Stimulated activated CD4-positive, alpha-beta T cell treated with anti-CD3 and anti-CD28 coated beads, Interleukin-4, amount 100 ng/mL, for 1 hour (primary cell): Measurements from ENCODE around the gene OR1S2.
"Not testable (repeated sequence)": the region's sequence is repeated elsewhere in the genome, so short reads cannot be mapped to it uniquely, and the experiment has no call there.

Experiments used
- DNase-seq: peaks from one replicate; pipeline ENCODE4 v3.0.0-alpha.2; 2020

The OR1S2 gene, protein sequence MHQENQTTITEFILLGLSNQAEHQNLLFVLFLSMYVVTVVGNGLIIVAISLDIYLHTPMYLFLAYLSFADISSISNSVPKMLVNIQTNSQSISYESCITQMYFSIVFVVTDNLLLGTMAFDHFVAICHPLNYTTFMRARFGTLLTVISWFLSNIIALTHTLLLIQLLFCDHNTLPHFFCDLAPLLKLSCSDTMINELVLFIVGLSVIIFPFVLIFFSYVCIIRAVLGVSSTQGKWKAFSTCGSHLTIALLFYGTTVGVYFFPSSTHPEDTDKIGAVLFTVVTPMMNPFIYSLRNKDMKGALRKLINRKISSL

DNA sequence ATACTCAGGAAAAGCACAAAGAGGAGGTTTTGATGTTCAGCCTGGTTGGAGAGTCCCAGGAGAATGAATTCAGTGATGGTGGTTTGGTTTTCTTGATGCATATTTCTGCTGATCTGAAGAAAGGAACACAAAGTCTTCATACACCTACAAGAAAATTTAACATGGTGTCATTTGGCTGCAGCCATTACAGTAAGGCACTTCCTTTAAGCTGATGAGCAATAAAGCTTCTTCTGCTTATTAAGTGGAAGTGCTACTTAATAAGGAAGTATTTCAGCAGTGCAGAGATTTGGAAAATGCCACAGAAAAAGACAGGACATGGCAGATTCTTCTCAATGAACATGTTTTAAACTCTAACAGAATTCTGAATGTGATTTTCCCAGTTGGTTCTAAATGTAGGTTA, at the start of gene OR1S2:
Gene OR1S2 (minus strand): TSS at position 101 of the 400 bp plus-strand sequence. CDS start 0 bp downstream, at position 101.
- no peak for DNase-seq

DNA sequence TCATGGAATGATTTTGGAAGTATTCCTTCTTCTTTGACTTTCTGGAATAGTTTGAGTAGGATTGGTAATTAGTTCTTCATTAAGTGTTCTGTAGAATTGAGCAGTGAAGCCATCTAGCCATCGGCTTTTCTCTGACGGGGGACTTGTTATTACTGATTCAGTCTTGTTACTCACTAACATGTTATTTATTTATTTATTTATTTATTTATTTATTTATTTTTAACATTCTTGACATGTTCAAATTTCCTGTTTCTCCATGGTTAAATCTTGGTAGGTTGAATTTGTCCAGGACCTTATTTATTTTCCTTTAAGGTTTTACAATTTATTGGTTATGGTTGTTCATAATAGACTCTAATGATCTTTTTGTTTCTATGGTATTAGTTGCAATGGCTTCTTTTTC, 40.0 kb upstream of the OR1S2 start:
- no peak for DNase-seq

DNA sequence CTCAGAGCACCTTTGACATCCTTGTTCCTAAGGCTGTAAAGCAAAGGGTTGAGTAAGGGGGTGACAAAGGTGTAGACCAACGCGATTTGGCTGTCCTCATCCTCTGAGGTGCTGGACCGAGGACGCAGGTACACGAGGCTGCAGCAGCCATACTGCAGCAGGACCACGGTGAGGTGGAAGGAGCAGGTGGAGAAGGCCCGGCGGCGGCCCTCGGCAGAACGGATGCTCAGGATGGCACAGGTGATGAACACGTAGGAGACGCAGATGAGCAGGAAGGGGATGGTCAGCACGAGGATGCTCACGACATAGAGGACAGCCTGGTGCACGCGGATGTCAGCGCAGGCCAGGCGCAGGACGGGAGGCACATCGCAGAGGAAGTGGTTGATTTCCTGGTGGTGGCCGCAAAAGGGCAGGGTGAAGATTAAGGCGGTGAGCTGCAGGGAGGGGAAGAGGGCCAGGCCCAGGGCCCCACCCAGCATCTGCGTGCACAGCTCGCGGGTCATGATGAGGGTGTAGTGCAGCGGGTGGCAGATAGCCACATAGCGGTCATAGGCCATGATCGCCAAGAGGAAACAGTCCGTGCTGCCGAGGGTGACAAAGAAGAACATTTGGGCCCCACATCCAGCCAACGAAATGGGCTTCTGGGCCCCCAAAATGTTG, 24.1 kb upstream of the OR1S2 start:
- no peak for DNase-seq

DNA sequence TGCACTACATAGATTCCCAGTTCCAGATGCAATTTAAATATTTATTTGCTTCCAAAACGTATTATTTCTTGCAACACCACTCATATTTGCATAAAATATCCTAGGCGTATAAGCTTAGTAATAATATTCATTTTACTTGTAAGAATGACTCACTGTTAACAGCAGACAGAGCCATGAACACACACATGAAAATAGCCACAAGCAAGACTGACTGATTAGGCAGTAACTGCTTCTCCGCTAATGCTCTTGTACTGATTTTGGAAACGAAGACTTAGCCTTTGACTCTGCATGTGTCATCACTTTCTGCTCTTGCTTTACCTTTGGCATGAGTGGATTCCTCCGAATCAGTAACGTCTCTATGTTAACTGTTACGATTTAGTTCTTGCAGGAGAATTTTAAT, 18.8 kb upstream of the OR1S2 start:
- DNase-seq: no peak

DNA sequence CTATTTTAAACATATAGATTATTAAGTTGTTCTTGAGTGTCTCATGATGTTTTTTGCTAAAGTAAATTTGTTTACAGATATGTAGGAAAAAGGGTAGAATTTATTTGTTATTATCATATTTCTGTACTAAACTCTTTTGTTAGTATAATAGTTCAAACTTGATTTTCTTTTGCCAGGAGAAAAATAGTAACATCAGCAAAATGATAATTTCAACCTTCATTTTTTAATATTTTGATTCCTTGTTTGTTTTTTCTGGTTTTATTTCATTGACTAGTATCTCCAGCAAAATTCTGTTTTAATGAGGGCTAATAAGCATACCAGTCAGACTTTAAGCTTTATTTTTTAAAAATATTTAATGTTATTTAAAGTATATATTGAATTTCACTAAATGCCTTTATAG, 12.5 kb upstream of the OR1S2 start:
- DNase-seq: no peak

DNA sequence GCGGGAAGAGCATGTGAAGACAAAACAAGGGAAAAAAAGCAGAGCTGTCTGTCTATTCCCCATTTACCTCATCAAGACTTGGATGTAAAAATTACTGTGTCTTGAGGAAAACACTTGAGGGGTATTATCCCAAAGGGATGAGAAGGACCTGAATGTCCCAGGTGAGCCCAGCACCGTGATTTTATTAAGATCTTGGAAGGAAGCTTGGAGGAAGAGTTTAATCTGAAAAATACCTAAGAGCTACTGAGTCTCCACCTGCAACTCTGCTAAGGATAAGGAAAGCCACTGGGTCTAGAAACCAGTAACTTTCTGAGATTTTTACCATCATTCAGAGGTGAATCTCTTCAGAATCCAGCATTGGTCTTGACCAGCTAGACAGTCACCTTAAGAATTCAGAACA, 8.5 kb upstream of the OR1S2 start, which contains the start of gene OR1S1:
Gene OR1S1 (plus strand): TSS at position 301 of the 400 bp plus-strand sequence.
- DNase-seq: not testable (repeated sequence)

DNA sequence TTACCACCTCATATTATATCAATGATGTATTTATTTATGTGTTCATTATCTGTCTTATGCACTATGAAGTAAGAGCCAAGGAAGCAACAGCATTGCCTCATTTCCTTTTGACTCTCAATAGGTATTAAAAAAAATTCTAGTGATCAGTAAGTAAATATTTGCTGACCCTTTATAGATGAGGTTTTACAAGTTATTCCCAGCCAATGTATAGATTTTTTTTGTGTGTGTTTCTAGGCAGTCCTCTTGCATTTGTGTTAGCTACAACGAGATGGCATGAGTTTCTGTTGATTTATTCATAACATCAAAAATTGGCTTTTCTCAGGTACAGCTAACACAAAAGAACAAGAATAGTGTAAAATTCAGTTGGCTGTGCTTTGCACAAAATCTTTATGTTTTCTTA, 4.7 kb downstream of the OR1S2 start:
- no peak for DNase-seq

DNA sequence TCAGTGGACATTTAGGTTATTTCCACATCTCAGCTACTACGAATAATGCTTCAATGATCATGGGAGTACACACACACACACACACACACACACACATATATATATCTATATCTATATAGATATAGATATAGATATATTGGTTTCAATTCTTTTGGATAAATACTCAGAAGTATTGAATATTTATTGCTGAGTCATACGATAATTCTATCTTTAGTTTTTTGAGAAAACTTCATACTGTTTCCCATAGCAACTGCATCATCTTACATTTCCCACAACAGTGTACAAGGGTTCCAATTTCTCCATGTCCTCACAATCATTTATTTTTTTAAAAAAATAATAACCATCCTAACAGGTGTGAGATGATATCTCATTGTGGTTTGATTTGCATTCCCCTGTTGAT, 8.0 kb downstream of the OR1S2 start:
- no peak for DNase-seq

DNA sequence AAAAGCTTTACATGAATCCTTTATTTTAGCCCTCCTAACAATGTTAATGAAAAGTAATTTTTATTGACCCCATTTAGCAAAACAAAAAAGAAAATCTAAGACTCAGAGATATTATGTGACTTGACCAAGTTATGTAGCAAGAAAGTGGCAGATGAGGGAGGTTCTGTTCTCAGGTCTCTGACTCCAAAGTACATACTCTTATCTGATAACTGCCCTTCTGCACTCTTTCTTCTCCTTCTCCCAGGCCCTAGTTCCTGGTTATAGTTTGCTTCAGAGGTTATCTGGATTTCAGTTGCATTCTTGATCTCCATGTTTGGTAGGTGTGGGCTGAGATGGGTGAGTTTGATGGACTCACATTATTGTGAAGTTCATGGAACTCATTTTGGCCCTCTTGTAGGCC, 10.6 kb downstream of the OR1S2 start:
- DNase-seq: no peak

DNA sequence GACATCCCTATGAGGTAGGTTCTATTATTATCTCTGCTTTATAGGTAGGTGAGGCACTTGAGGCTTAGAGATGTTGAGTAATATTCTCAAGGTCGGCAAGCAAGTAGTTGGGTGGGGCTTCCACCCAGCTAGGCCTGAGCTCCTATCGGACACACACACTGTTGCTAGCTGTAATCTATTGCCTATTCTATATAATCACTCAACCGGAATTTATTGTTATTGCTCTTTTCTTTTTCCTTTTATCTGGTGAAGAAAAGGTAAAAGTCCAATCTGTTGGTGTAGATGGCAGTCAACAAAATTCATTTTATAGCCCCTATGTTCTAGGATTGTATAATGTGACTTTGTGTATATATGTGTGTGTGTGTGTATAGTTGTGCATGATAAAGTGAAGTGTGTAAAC, 11.7 kb downstream of the OR1S2 start:
- DNase-seq: no peak

DNA sequence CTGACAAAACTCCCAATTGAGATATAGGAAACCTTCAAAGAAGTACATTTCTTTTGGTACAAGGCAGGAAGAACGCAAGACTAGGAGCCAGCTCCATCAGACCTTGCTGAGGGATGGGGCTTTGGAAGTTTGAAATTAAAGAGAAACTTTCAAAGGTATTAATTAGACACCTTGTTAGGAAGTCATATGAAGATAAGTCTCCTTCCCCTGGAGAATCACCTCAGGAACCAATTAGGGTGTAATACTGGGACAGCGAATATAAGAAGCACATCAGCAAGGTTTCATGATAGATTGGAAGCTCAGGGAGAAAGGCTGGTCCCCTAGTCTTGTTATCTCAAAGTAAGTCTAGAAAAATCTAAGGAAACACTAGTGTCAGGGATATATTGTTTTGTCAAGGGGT, 15.2 kb downstream of the OR1S2 start, which contains the start of gene OR9Q2:
Gene OR9Q2 (plus strand): TSS at position 301 of the 400 bp plus-strand sequence. CDS start 1,421 bp downstream, outside the sequence.
- no peak for DNase-seq

DNA sequence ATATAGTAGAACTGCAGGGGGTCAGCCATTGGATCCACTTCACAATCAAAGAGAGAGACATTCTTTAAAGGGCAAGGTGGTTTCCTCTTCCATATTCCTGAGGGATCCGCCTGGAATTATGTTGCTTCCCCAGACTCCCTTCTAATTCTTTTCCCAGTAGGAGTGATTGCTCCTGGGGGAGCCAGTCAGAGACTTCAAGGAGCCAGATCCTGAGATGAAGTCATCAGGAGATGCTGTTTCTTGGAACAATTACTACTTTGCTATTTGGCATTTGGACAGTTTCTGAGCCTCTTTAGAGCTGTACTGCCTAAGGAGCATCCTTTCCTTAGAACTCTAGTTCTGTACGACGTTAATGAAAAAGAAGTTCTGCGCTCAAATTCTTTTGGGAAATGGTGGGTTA, 17.0 kb downstream of the OR1S2 start:
- no peak for DNase-seq

DNA sequence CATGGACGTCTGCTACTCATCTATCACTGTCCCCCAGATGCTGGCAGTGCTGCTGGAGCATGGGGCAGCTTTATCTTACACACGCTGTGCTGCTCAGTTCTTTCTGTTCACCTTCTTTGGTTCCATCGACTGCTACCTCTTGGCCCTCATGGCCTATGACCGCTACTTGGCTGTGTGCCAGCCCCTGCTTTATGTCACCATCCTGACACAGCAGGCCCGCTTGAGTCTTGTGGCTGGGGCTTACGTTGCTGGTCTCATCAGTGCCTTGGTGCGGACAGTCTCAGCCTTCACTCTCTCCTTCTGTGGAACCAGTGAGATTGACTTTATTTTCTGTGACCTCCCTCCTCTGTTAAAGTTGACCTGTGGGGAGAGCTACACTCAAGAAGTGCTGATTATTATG, 24.3 kb downstream of the OR1S2 start:
- DNase-seq: no peak

DNA sequence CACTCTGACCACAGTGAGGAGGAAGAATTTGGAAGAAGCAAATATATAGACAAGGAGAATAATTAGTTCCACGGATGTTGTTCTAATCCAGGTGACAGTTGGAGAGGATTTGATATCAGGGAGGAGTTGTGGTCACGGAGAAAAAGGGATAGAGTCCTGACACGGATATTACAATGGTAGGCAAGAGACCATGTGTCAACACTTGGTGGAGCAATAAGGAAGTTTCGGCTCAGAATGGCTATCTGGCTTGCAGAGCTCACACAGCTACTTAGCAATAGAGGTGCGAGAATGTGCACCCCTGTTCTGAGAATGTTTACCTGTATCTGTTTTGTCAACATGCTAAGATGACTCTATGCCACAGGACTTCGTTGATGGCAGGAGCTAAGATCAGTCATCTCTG, 25.5 kb downstream of the OR1S2 start:
- no peak for DNase-seq

DNA sequence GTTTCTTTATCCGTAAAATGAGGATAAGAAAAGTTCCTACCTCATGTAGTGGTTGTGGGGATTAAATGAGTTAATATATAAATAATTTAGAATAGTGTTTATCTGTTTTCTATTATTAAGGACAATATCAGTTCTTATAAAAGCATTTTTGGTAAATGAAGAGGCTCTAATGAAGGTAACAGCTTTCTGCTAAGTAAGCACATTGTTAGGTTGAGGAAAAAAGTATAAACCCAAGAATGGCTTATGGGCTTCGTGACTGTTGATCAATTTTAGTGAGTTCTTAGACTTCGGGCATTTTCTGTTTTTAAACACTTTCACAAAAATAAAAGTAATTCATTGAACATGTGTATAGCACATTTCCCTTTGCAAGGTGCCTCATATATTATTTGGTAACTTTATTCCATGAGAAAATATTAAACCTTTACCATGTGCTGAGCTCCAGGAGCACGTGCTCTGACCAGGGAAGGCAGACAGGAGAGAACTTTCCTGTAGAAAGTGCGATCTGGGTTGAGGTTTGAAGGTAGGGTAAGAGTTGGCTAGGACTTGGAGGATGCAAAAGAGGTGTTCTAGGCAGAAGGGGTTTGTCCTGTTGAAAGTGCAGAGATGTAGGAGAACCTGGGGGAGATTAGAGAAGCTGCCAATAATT, 26.4 kb downstream of the OR1S2 start:
- DNase-seq: no peak

DNA sequence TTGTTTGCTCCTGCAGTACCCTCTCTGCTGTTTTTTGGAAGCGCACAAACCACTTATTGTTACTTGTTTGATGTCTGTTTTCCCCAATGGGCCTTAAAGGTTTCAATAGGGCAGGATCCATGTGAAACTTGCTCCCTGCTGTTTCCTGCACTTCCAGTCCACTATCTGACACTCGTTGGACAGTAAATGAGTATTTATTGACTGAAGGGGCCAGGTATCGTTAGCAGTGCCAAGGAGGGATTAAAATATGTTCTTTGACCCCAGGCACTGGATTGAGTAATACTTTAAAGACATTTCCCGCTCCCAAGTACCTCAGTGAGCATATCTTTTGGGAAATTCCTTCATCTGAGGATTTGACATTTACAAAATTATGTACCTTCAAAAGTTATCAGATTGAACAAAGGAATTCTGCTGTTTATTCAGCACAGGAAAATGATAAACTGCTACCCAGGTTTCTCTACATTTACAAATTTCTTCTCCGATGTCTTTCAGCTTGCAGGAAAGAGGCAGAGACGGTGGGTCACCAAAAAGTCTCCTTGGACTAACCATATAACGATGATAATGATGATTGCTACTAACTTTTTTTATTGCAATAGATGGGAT, 38.3 kb downstream of the OR1S2 start:
- no peak for DNase-seq

DNA sequence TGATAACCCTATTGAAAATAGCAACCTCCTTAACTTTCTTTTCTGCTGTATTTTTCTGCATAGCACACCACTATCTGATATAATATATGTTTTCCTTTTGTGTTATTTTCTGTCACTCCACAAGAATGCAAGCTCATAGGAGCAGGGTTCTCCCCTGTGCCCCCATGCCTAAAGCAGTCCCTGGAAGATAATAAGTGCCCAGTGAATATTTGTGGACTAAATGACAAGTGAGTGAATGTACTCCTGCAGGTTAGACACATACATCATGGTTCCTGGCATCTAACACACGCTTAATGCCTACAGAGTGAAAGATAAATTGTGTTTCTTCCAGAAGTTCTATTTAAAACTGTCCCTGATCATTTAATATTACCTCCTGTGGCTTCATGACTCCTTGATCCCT, 39.0 kb downstream of the OR1S2 start:
- DNase-seq: no peak

DNA sequence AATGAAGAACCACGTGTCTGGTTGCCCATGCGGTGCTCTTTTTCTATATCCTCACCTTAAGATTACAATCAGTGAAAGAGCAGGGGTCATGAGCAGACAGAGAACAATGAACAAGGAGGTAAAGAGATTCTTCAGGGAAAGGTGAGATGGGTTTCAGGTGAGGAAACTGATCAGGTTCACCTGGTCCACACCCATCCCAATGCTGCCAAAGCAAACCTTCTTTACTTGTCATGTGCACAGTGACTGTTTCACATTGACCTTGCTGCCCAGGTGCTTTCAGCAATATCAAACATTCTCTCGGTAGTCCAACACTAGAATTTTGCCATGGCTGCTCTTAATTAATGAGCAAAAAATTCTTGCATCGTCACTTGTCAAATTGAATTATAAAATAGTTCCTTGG, 39.6 kb downstream of the OR1S2 start:
- DNase-seq: no peak
